RPMI8226 (cell line): Measurements from ENCODE around the gene USP3.
A peak's percentile ranks its signal among the peaks of the same experiment; 100 is the strongest.
"Not testable (repeated sequence)": the region's sequence is repeated elsewhere in the genome, so short reads cannot be mapped to it uniquely, and the experiment has no call there.

Experiments used
- DNase-seq: peaks from one replicate; pipeline ENCODE4 v3.0.0-alpha.2; 2015

Gene USP3

GRCh38 chr15:63517202-63517601 is 12.8 kb downstream of the USP3 start:
- DNase-seq: peak; percentile 30

- peak; percentile 23 for DNase-seq
These were observed 13.2 kb downstream of the USP3 start for GRCh38 chr15:63517628-63518027.

GRCh38 chr15:63519041-63519440 is 14.6 kb downstream of the USP3 start:
- DNase-seq: no peak

- no peak for DNase-seq
These were observed 15.3 kb downstream of the USP3 start for GRCh38 chr15:63519548-63520178.

GRCh38 chr15:63520462-63520861 is 16.1 kb downstream of the USP3 start:
- DNase-seq: not testable (repeated sequence)

GRCh38 chr15:63522225-63522578 is 17.8 kb downstream of the USP3 start:
- DNase-seq: no peak

- DNase-seq: no peak
These were observed 19.1 kb downstream of the USP3 start for GRCh38 chr15:63523306-63523990.

GRCh38 chr15:63524316-63525015 is 20.1 kb downstream of the USP3 start:
- no peak for DNase-seq

- no peak for DNase-seq
These were observed 22.0 kb downstream of the USP3 start for GRCh38 chr15:63526401-63526800.

- DNase-seq: no peak
These were observed 23.8 kb downstream of the USP3 start for GRCh38 chr15:63528138-63528659.

- no peak for DNase-seq
These were observed 25.8 kb downstream of the USP3 start for GRCh38 chr15:63530235-63530634.

- no peak for DNase-seq
These were observed 26.4 kb downstream of the USP3 start for GRCh38 chr15:63530752-63531299.

- no peak for DNase-seq
These were observed 27.2 kb downstream of the USP3 start for GRCh38 chr15:63531586-63531985.

- DNase-seq: no peak
These were observed 27.9 kb downstream of the USP3 start for GRCh38 chr15:63532307-63532744.

- DNase-seq: not testable (repeated sequence)
These were observed 30.5 kb downstream of the USP3 start for GRCh38 chr15:63534888-63535287.

- DNase-seq: no peak
These were observed 31.3 kb downstream of the USP3 start for GRCh38 chr15:63535689-63536088.

GRCh38 chr15:63538876-63539275 is 34.5 kb downstream of the USP3 start:
- no peak for DNase-seq

GRCh38 chr15:63539521-63539920 is 35.1 kb downstream of the USP3 start:
- peak; percentile 18 for DNase-seq

- no peak for DNase-seq
These were observed 35.6 kb downstream of the USP3 start for GRCh38 chr15:63539998-63540397.

GRCh38 chr15:63540449-63540848 is 36.1 kb downstream of the USP3 start:
- no peak for DNase-seq

GRCh38 chr15:63544258-63545026 is 40.0 kb downstream of the USP3 start:
- peak; percentile 9 for DNase-seq

GRCh38 chr15:63545520-63545919 is 41.1 kb downstream of the USP3 start:
- DNase-seq: no peak

- DNase-seq: no peak
These were observed 47.0 kb downstream of the USP3 start for GRCh38 chr15:63551400-63551799.
